NCI-H2227 (cell line): Measurements from ENCODE around the gene OR51L1.

Experiments
- DNase-seq: peaks from one replicate; lab custom pipeline; 2025; ENCODE audit not compliant: unreplicated experiment; lab: John Stamatoyannopoulos, UW

The OR51L1 gene

GRCh38 chr11:5046226-5046625 is 51.6 kb downstream of the OR51L1 start, which contains the start of gene OR52J3:
TSS of gene OR52J3 (plus strand) at chr11:5046526. CDS start at chr11:5046526, 0 bp downstream.
- no peak for DNase-seq

DNA sequence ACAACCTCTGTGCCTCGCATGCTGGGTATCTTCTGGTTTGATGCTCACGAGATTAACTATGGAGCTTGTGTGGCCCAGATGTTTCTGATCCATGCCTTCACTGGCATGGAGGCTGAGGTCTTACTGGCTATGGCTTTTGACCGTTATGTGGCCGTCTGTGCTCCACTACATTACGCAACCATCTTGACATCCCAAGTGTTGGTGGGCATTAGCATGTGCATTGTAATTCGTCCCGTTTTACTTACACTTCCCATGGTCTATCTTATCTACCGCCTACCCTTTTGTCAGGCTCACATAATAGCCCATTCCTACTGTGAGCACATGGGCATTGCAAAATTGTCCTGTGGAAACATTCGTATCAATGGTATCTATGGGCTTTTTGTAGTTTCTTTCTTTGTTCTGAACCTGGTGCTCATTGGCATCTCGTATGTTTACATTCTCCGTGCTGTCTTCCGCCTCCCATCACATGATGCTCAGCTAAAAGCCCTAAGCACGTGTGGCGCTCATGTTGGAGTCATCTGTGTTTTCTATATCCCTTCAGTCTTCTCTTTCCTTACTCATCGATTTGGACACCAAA is 52.2 kb downstream of the OR51L1 start:
- DNase-seq = no peak
